Measurements from ENCODE around the gene HMMR. TPM values are rescaled to one million over a fixed set of nuclear protein-coding genes. Genes with fewer than 3 reads are reported as not detected.

HMMR gene
- total and polyA plus RNA-seq, 2 of the 4 experiments (the other 2 are of a cell fraction) = 13.0 to 24.6 TPM

DNA sequence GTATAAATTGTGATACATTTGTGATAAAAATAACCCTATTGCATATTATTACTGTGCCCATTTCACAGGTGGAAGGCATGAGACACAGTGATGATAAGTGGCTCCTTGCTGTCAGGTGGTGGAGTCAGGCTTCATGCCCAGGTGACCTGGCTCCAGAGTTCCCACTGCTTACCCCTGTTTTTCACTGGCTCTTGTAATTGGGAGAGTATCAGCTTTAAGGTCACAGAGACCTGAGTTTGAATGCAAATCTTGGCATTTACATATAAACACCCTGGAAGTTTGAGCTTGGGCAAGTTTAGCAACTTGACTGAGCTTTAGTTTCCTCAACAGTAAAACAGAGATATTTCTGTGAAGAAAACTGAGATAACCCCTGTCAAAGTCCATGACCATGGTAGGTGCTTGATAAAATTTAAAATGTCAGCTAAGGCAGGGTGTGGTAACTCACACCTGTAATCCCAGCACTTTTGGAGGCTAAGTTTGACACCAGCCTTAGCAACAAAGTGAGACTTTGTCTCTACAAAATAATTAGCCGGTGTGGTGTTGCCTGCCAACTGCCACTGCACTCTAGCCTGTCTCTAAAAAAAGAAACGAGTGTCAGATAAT, 74.2 kb downstream of the HMMR start:
- Histone ChIP-seq H3K4me1 (ENCODE audit: control insufficient read depth, insufficient read depth, low read length) (no peaks in the 10 kb centered on the region), H4K91ac (ENCODE audit: insufficient read depth, low read depth, low read length) (no peak overlapping the region), H2AFZ (replicated peaks; ENCODE audit: low read length, poor library complexity) (no peak overlapping the region), H4K8ac (ENCODE audit: low read depth in 2 of 2, low read length in 2 of 2) (no peak overlapping the region), H3K18ac (ENCODE audit: low read depth, low read length) (no peak overlapping the region), H3K4me3 (ENCODE audit: insufficient read depth, low read depth, low read length) (no peak overlapping the region), H3K4me2 (ENCODE audit: low read depth, low read length) (no peak overlapping the region), H3K9me3 (ENCODE audit: control insufficient read depth, insufficient read depth, low read length) (no peaks in the 10 kb centered on the region), H3K4ac (ENCODE audit: low read depth, low read length) (no peak overlapping the region), H2BK5ac (ENCODE audit: low read depth, low read length, poor library complexity, severe bottlenecking) (no peak overlapping the region), H3K36me3 (ENCODE audit: control insufficient read depth, insufficient read depth, low read length) (no peaks in the 10 kb centered on the region), H2BK15ac (ENCODE audit: low read depth, low read length) (no peak overlapping the region), H3K27ac (ENCODE audit: insufficient read depth, low read length) (no peak overlapping the region), H3K23ac (ENCODE audit: low read depth, low read length) (no peak overlapping the region), H4K5ac (ENCODE audit: low read depth, low read length) (no peak overlapping the region), H4K20me1 (ENCODE audit: insufficient read depth, low read length) (no peaks in the 10 kb centered on the region), H2BK20ac (ENCODE audit: low read depth, low read length) (no peak overlapping the region), H3K9ac (ENCODE audit: low read depth, low read length) (no peak overlapping the region), H3K14ac (replicated peaks; ENCODE audit: low read depth, low read length) (no peak overlapping the region), H3K9me1 (ENCODE audit: insufficient read depth, low read length) (no peaks in the 10 kb centered on the region), H3K56ac (ENCODE audit: extremely low read depth, insufficient read depth, low read length) (no peak overlapping the region), H2AK9ac (replicated peaks; ENCODE audit: low read depth, low read length, poor library complexity) (no peak overlapping the region), H2BK120ac (ENCODE audit: low read depth, low read length) (no peak overlapping the region), H2AK5ac (ENCODE audit: low read depth, low read length) (no peak overlapping the region), H3K79me1 (ENCODE audit: low read depth in 1 of 2, low read length in 2 of 2) (no peaks in the 10 kb centered on the region), H3K27me3 (ENCODE audit: control insufficient read depth, insufficient read depth, low read length) (no peaks in the 10 kb centered on the region)
- in situ Hi-C loops (cut with MboI; ENCODE audit: low sequenced_read_pairs) (no loop called here), intact Hi-C loops (cut with micrococcal nuclease) (no loop called here), dilution Hi-C loops (cut with HindIII; ENCODE audit: low sequenced_read_pairs, unreplicated experiment) (no loop called here)
- BruUV-seq (replicated peaks) = no TSS peak
- CTCF ChIA-PET = no interaction called here
- POLR2A ChIA-PET (ENCODE audit: unreplicated experiment) = no interaction called here
- no peak for ATAC-seq (ENCODE audit: low read depth)
- no peak for TF ChIP-seq NFE2L2 (IDR thresholded peaks at IDR 0.05; ENCODE audit: low read depth, low read length)
- no peak for TF ChIP-seq SMC3 (IDR thresholded peaks at IDR 0.05; ENCODE audit: low read depth, low read length)
- no peak for TF ChIP-seq RCOR1 (IDR thresholded peaks at IDR 0.05; ENCODE audit: insufficient replicate concordance, low read length)
- no peak for TF ChIP-seq FOS (IDR thresholded peaks at IDR 0.05; ENCODE audit: low read depth, low read length)
- no peak for TF ChIP-seq CEBPB (IDR thresholded peaks at IDR 0.05; ENCODE audit: low read depth, low read length)
- no CpG with 5 or more reads among the region's 2 CpGs for WGBS, 2 experiments (ENCODE audit: extremely low coverage in 2 of 2, insufficient read length in 1 of 2)
- DNase-seq = no peak

Measured in IMR-90 (cell line).